NCI-H187 treated with DMSO at 0.1 percent for 48 hours (cell line): ENCODE results near the gene VPS51.

Source experiments
- DNase-seq: peaks from one replicate; lab custom pipeline; 2025; lab: John Stamatoyannopoulos, UW

VPS51 gene

GRCh38 chr11:65072631-65072966, 23.4 kb upstream of the VPS51 start:
- DNase-seq, result no peak

GRCh38 chr11:65077451-65077850, 18.6 kb upstream of the VPS51 start:
- no peak for DNase-seq

GRCh38 chr11:65078151-65078550, 17.9 kb upstream of the VPS51 start:
- no peak for DNase-seq

- no peak for DNase-seq
These were observed 17.1 kb upstream of the VPS51 start for GRCh38 chr11:65078786-65079342.

- DNase-seq, result no peak
These were observed 12.7 kb upstream of the VPS51 start for GRCh38 chr11:65083134-65083833.

- DNase-seq, result peak; percentile 89
These were observed 12.0 kb upstream of the VPS51 start, which contains the start of the genes CDCA5 and ZFPL1 for GRCh38 chr11:65083834-65084597. Gene CDCA5 (minus strand): TSS chr11:65084040. CDS start chr11:65083978, 62 bp downstream. Gene ZFPL1 (plus strand): TSS chr11:65084222. CDS start chr11:65084699, 477 bp downstream.

- no peak for DNase-seq
These were observed 11.2 kb upstream of the VPS51 start for GRCh38 chr11:65084598-65085375.

GRCh38 chr11:65085446-65085845, 10.6 kb upstream of the VPS51 start:
- no peak for DNase-seq

GRCh38 chr11:65086809-65087208, 9.2 kb upstream of the VPS51 start:
- DNase-seq, result no peak

- no peak for DNase-seq
These were observed 8.8 kb upstream of the VPS51 start for GRCh38 chr11:65087216-65087615.

GRCh38 chr11:65087827-65088226, 8.2 kb upstream of the VPS51 start:
- no peak for DNase-seq

GRCh38 chr11:65089621-65090020, 6.4 kb upstream of the VPS51 start:
- no peak for DNase-seq

GRCh38 chr11:65090628-65091027, 5.4 kb upstream of the VPS51 start:
- DNase-seq, result no peak

GRCh38 chr11:65095427-65095826, 587 bp upstream of the VPS51 start:
- DNase-seq, result no peak

- no peak for DNase-seq
These were observed 912 bp downstream of the VPS51 start for GRCh38 chr11:65096926-65097325.

- DNase-seq, result no peak
These were observed 4.8 kb downstream of the VPS51 start for GRCh38 chr11:65100674-65101350.

- DNase-seq, result no peak
These were observed 6.4 kb downstream of the VPS51 start for GRCh38 chr11:65102142-65103095.

- DNase-seq, result no peak
These were observed 7.5 kb downstream of the VPS51 start for GRCh38 chr11:65103476-65103875.

GRCh38 chr11:65104628-65105027, 8.6 kb downstream of the VPS51 start:
- DNase-seq, result no peak

- no peak for DNase-seq
These were observed 11.1 kb downstream of the VPS51 start for GRCh38 chr11:65107078-65107477.
